OCI-LY1 (cell line): ENCODE measurements around the gene TNFRSF11A.

Experiments used
- H2AFZ ChIP-seq: fragments of 200-600 bp; sonication (generic), shearing (Covaris generic); 2 replicates; pipeline ENCODE4 v1.6.0; 2014; ENCODE audit warnings: antibody characterized with exemption, mild to moderate bottlenecking, low read length
- H3F3A ChIP-seq: fragments of 200-600 bp; sonication (generic), shearing (Covaris generic); 2 replicates; pipeline ENCODE4 v1.6.0; 2014; ENCODE audit warnings: mild to moderate bottlenecking, antibody characterized with exemption, low read length, moderate library complexity; ENCODE audit not compliant: insufficient read depth
- H3K27ac ChIP-seq: fragments of 200-600 bp; sonication (generic); 2 replicates; pipeline ENCODE4 v1.5.1; 2014; ENCODE audit warnings: low read length, mixed run types, mild to moderate bottlenecking, low read depth; ENCODE audit not compliant: poor library complexity, severe bottlenecking
- H3K27me3 ChIP-seq: fragments of 200-600 bp; sonication (generic); 2 replicates; pipeline ENCODE4 v1.6.0; 2014; ENCODE audit warnings: antibody characterized with exemption, mild to moderate bottlenecking, low read length, moderate library complexity; ENCODE audit not compliant: insufficient read depth
- H3K36me3 ChIP-seq: fragments of 200-600 bp; sonication (generic); 2 replicates; pipeline ENCODE4 v1.6.1; 2014; ENCODE audit warnings: mild to moderate bottlenecking, antibody characterized with exemption, low read length, moderate library complexity, mixed read lengths; ENCODE audit not compliant: insufficient read depth
- H3K4me1 ChIP-seq: fragments of 200-600 bp; sonication (generic); 2 replicates; pipeline ENCODE4 v1.5.1; 2014; ENCODE audit warnings: mild to moderate bottlenecking, low read length, moderate library complexity; ENCODE audit not compliant: insufficient read depth, severe bottlenecking
- H3K4me2 ChIP-seq: fragments of 200-600 bp; sonication (generic), shearing (Covaris generic); 2 replicates; pipeline ENCODE4 v1.6.1; 2014; ENCODE audit warnings: low read length
- H3K4me3 ChIP-seq: fragments of 200-600 bp; sonication (generic); 2 replicates; pipeline ENCODE4 v1.5.1; 2014; ENCODE audit warnings: low read length, low read depth, mild to moderate bottlenecking, mixed read lengths; ENCODE audit not compliant: poor library complexity, severe bottlenecking
- H3K79me2 ChIP-seq: fragments of 200-600 bp; shearing (Covaris generic); 2 replicates; pipeline ENCODE4 v1.6.1; 2016; ENCODE audit warnings: mixed run types, low read length, mixed read lengths; ENCODE audit not compliant: insufficient read depth
- H3K9ac ChIP-seq: fragments of 200-600 bp; sonication (generic), shearing (Covaris generic); 2 replicates; pipeline ENCODE4 v1.6.1; 2014; ENCODE audit warnings: mild to moderate bottlenecking, low read length, mixed read lengths
- H3K9me2 ChIP-seq: fragments of 200-600 bp; sonication (generic), shearing (Covaris generic); 2 replicates; pipeline ENCODE4 v1.6.1; 2014; ENCODE audit warnings: low read depth, mild to moderate bottlenecking, low read length, mixed read lengths
- H3K9me3 ChIP-seq: fragments of 200-600 bp; shearing (Covaris generic); 2 replicates; pipeline ENCODE4 v1.6.1; 2014; ENCODE audit warnings: low read length, mixed read lengths
- H4K20me1 ChIP-seq: fragments of 200-600 bp; sonication (generic), shearing (Covaris generic); 2 replicates; pipeline ENCODE4 v1.6.0; 2016; ENCODE audit warnings: mild to moderate bottlenecking, low read length; ENCODE audit not compliant: insufficient read depth
- CTCF ChIP-seq: fragments of 200-600 bp; sonication (generic), shearing (Covaris generic); IDR thresholded peaks from 2 replicates; pipeline ENCODE4 v1.5.1; 2017; ENCODE audit warnings: mild to moderate bottlenecking, antibody characterized with exemption, low read length, moderate library complexity, mixed read lengths
- EZH2 ChIP-seq: fragments of 200-600 bp; sonication (generic), shearing (Covaris generic); IDR thresholded peaks from 2 replicates; pipeline ENCODE4 v1.8.0; 2017; ENCODE audit warnings: borderline replicate concordance, mixed run types, mild to moderate bottlenecking, antibody characterized with exemption, low read length, moderate library complexity, mixed read lengths

TNFRSF11A gene

GRCh38 chr18:62438866-62439265 is 113.8 kb downstream of the TNFRSF11A start:
- Histone ChIP-seq H3K9ac (no peak overlapping the region), H3K4me2 (no peak overlapping the region), H3K36me3 (no peaks in the 10 kb centered on the region), H3K4me3 (no peak overlapping the region), H3F3A (no peaks in the 10 kb centered on the region), H4K20me1 (no peaks in the 10 kb centered on the region), H2AFZ (no peak overlapping the region), H3K9me3 (no peaks in the 10 kb centered on the region), H3K79me2 (no peaks in the 10 kb centered on the region), H3K9me2 (no peaks in the 10 kb centered on the region), H3K4me1 (no peaks in the 10 kb centered on the region), H3K27ac (no peak overlapping the region), H3K27me3 (no peaks in the 10 kb centered on the region)
- TF ChIP-seq CTCF (no peak), EZH2 (no peak)
